T-helper 9 cell (primary cell): ENCODE measurements around the gene SUSD2.
"Not testable (repeated sequence)": the region's sequence is repeated elsewhere in the genome, so short reads cannot be mapped to it uniquely, and the experiment has no call there.

ENCODE experiments used
- DNase-seq: peaks from one replicate; pipeline ENCODE4 v3.0.0-alpha.2; 2020

SUSD2 gene

GRCh38 chr22:24189249-24190158 is 8.2 kb downstream of the SUSD2 start:
- no peak for DNase-seq

GRCh38 chr22:24190159-24190540 is 8.9 kb downstream of the SUSD2 start:
- no peak for DNase-seq

GRCh38 chr22:24190596-24191208 is 9.4 kb downstream of the SUSD2 start:
- DNase-seq = no peak

- no peak for DNase-seq
Measured at GRCh38 chr22:24191381-24191841, 10.1 kb downstream of the SUSD2 start.

GRCh38 chr22:24191893-24192292 is 10.6 kb downstream of the SUSD2 start:
- DNase-seq = no peak

- no peak for DNase-seq
Measured at GRCh38 chr22:24198682-24199052, 17.4 kb downstream of the SUSD2 start.

GRCh38 chr22:24200619-24201212 is 19.4 kb downstream of the SUSD2 start:
- DNase-seq = no peak

GRCh38 chr22:24201681-24202614 is 20.7 kb downstream of the SUSD2 start:
- DNase-seq = no peak

GRCh38 chr22:24203856-24204255 is 22.6 kb downstream of the SUSD2 start:
- not testable (repeated sequence) for DNase-seq

GRCh38 chr22:24205438-24206195 is 24.3 kb downstream of the SUSD2 start:
- no peak for DNase-seq

GRCh38 chr22:24206460-24207263 is 25.4 kb downstream of the SUSD2 start:
- DNase-seq = not testable (repeated sequence)

- DNase-seq = no peak
Measured at GRCh38 chr22:24207264-24208011, 26.2 kb downstream of the SUSD2 start.

- DNase-seq = no peak
Measured at GRCh38 chr22:24208012-24208749, 26.9 kb downstream of the SUSD2 start.

GRCh38 chr22:24209016-24209415 is 27.7 kb downstream of the SUSD2 start:
- no peak for DNase-seq

GRCh38 chr22:24209687-24210086 is 28.4 kb downstream of the SUSD2 start:
- no peak for DNase-seq

- not testable (repeated sequence) for DNase-seq
Measured at GRCh38 chr22:24210409-24210808, 29.1 kb downstream of the SUSD2 start.

GRCh38 chr22:24211716-24212115 is 30.4 kb downstream of the SUSD2 start:
- not testable (repeated sequence) for DNase-seq

- not testable (repeated sequence) for DNase-seq
Measured at GRCh38 chr22:24213111-24213510, 31.8 kb downstream of the SUSD2 start.
